Vagina (tissue), 2 donors: ENCODE measurements around the gene NTNG1.

Source experiments
- POLR2A ChIP-seq, 2 donors: fragments of 450-650 bp; IDR thresholded peaks; one replicate each; pipeline ENCODE4 v1.6.1; 2017; ENCODE audit warnings: antibody characterized with exemption in 2 of 2, mild to moderate bottlenecking in 2 of 2, moderate library complexity in 2 of 2
- TF ChIP-seq, protein P1 (sequence below), 3 experiments: fragments of 450-650 bp in 2 of 3; fragments of 200-600 bp in 1 of 3; sonication (generic) in 1 of 3; IDR thresholded peaks; one replicate each; pipeline ENCODE4 v1.5.1; 2017 to 2019; ENCODE audit warnings: antibody characterized with exemption in 3 of 3, mild to moderate bottlenecking in 2 of 3, moderate library complexity in 2 of 3

DNA sequence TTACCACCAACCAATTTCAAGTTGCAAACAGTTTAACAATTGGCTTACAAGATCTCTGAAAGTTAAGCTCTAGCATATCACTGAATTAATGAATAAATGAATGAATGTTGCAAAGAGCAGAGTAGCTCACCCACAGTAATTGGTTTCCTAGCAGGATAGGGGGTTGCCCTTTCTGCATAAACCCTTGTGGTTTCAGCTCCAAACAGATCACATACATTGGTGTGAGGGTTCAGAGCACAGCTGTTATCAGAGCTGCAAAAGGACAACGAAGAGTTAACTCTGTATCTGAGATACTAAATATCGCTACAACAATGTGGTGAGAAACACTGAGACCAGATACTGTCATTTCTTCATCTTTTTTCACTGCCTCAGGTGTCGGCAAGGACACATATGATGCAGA is 46.6 kb downstream of the NTNG1 start:
- TF ChIP-seq, protein P1, sequence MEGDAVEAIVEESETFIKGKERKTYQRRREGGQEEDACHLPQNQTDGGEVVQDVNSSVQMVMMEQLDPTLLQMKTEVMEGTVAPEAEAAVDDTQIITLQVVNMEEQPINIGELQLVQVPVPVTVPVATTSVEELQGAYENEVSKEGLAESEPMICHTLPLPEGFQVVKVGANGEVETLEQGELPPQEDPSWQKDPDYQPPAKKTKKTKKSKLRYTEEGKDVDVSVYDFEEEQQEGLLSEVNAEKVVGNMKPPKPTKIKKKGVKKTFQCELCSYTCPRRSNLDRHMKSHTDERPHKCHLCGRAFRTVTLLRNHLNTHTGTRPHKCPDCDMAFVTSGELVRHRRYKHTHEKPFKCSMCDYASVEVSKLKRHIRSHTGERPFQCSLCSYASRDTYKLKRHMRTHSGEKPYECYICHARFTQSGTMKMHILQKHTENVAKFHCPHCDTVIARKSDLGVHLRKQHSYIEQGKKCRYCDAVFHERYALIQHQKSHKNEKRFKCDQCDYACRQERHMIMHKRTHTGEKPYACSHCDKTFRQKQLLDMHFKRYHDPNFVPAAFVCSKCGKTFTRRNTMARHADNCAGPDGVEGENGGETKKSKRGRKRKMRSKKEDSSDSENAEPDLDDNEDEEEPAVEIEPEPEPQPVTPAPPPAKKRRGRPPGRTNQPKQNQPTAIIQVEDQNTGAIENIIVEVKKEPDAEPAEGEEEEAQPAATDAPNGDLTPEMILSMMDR (IDR thresholded peaks at IDR 0.05) = no peak
- TF ChIP-seq POLR2A (IDR thresholded peaks at IDR 0.05) = no peak
